Measurements from ENCODE around the gene SNAP25.

- TF ChIP-seq CTCF (IDR thresholded peaks at IDR 0.05; ENCODE audit: insufficient read depth, low read length) (no peak), GABPA (IDR thresholded peaks at IDR 0.05; ENCODE audit: low read depth) (no peak), POLR2AphosphoS5 (IDR thresholded peaks at IDR 0.05; ENCODE audit: low read depth) (no peak)
These were observed 31.2 kb downstream of the SNAP25 start for GRCh38 chr20:10249822-10250221.

All from HL-60 (cell line).